Measurements from ENCODE around the gene ADCY6. TPM values are rescaled to one million over a fixed set of nuclear protein-coding genes. Genes with fewer than 3 reads are reported as not detected.

The ADCY6 gene
- total and polyA plus RNA-seq, 4 donors: 4.3 to 30.5 (median 10.5) TPM

DNA sequence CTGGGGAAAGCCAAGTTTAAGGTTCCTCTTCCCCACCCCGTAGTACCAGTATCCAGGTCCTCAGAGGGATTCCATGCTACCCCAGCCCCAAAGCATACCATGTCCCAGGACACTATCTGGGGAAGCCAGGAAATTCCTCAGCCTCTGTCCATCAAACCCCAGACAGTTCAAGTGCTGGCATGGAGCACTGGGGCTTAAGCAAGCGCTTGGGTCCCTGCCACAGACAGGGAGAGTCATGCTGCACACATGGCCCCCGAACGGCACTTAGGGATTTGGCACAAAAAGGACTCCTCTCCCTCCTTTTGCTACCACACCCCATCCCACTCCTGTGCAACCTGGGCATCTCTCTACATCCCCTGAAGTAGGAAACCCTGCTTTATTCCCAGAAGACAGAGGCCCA, 21.8 kb downstream of the ADCY6 start:
- no peaks in the 10 kb centered on the region for H3K9me3 ChIP-seq (ENCODE audit: control insufficient read depth in 4 of 4, low read length in 3 of 4)
- H3K27ac ChIP-seq (ENCODE audit: low read depth in 1 of 2, low read length in 2 of 2): no peak overlapping the region
- no peak for DNase-seq (ENCODE audit: low spot score)
- no peak overlapping the region for H3K4me3 ChIP-seq (ENCODE audit: low read depth in 1 of 3, low read length in 3 of 3)
- WGBS: 86% methylated on average over 4 of the region's 4 CpGs
- TF ChIP-seq, protein P1, sequence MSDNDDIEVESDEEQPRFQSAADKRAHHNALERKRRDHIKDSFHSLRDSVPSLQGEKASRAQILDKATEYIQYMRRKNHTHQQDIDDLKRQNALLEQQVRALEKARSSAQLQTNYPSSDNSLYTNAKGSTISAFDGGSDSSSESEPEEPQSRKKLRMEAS (IDR thresholded peaks at IDR 0.05): no peak
- TF ChIP-seq, protein P2, sequence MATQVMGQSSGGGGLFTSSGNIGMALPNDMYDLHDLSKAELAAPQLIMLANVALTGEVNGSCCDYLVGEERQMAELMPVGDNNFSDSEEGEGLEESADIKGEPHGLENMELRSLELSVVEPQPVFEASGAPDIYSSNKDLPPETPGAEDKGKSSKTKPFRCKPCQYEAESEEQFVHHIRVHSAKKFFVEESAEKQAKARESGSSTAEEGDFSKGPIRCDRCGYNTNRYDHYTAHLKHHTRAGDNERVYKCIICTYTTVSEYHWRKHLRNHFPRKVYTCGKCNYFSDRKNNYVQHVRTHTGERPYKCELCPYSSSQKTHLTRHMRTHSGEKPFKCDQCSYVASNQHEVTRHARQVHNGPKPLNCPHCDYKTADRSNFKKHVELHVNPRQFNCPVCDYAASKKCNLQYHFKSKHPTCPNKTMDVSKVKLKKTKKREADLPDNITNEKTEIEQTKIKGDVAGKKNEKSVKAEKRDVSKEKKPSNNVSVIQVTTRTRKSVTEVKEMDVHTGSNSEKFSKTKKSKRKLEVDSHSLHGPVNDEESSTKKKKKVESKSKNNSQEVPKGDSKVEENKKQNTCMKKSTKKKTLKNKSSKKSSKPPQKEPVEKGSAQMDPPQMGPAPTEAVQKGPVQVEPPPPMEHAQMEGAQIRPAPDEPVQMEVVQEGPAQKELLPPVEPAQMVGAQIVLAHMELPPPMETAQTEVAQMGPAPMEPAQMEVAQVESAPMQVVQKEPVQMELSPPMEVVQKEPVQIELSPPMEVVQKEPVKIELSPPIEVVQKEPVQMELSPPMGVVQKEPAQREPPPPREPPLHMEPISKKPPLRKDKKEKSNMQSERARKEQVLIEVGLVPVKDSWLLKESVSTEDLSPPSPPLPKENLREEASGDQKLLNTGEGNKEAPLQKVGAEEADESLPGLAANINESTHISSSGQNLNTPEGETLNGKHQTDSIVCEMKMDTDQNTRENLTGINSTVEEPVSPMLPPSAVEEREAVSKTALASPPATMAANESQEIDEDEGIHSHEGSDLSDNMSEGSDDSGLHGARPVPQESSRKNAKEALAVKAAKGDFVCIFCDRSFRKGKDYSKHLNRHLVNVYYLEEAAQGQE (IDR thresholded peaks at IDR 0.05): no peak
- TF ChIP-seq NR2F2 (IDR thresholded peaks at IDR 0.05) (no peak), HNF4G (IDR thresholded peaks at IDR 0.05) (no peak), JUND (IDR thresholded peaks at IDR 0.05) (no peak), TAF1 (conservative IDR thresholded peaks at IDR 0.05) (no peak)
- TF ChIP-seq, protein P3, sequence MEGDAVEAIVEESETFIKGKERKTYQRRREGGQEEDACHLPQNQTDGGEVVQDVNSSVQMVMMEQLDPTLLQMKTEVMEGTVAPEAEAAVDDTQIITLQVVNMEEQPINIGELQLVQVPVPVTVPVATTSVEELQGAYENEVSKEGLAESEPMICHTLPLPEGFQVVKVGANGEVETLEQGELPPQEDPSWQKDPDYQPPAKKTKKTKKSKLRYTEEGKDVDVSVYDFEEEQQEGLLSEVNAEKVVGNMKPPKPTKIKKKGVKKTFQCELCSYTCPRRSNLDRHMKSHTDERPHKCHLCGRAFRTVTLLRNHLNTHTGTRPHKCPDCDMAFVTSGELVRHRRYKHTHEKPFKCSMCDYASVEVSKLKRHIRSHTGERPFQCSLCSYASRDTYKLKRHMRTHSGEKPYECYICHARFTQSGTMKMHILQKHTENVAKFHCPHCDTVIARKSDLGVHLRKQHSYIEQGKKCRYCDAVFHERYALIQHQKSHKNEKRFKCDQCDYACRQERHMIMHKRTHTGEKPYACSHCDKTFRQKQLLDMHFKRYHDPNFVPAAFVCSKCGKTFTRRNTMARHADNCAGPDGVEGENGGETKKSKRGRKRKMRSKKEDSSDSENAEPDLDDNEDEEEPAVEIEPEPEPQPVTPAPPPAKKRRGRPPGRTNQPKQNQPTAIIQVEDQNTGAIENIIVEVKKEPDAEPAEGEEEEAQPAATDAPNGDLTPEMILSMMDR (IDR thresholded peaks at IDR 0.05; ENCODE audit: low read depth, low read length, missing input control): no peak
- TF ChIP-seq, protein P4, sequence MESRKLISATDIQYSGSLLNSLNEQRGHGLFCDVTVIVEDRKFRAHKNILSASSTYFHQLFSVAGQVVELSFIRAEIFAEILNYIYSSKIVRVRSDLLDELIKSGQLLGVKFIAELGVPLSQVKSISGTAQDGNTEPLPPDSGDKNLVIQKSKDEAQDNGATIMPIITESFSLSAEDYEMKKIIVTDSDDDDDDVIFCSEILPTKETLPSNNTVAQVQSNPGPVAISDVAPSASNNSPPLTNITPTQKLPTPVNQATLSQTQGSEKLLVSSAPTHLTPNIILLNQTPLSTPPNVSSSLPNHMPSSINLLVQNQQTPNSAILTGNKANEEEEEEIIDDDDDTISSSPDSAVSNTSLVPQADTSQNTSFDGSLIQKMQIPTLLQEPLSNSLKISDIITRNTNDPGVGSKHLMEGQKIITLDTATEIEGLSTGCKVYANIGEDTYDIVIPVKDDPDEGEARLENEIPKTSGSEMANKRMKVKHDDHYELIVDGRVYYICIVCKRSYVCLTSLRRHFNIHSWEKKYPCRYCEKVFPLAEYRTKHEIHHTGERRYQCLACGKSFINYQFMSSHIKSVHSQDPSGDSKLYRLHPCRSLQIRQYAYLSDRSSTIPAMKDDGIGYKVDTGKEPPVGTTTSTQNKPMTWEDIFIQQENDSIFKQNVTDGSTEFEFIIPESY (IDR thresholded peaks at IDR 0.05): no peak
- peaks cover 4 to 50% (median 22%) of the 10 kb centered on the region in 4 donors for H3K36me3 ChIP-seq (ENCODE audit: control insufficient read depth in 4 of 4, insufficient read depth in 3 of 4, low read depth in 1 of 4, low read length in 3 of 4)
- no peaks in the 10 kb centered on the region for H3K27me3 ChIP-seq (ENCODE audit: control insufficient read depth in 4 of 4, insufficient read depth in 4 of 4, low read length in 3 of 4)
- H3K9ac ChIP-seq (ENCODE audit: low read depth in 1 of 2, low read length in 2 of 2): no peak overlapping the region
- no peaks in the 10 kb centered on the region for H3K4me1 ChIP-seq (ENCODE audit: control insufficient read depth in 4 of 4, insufficient read depth in 4 of 4, low read length in 3 of 4)

DNA sequence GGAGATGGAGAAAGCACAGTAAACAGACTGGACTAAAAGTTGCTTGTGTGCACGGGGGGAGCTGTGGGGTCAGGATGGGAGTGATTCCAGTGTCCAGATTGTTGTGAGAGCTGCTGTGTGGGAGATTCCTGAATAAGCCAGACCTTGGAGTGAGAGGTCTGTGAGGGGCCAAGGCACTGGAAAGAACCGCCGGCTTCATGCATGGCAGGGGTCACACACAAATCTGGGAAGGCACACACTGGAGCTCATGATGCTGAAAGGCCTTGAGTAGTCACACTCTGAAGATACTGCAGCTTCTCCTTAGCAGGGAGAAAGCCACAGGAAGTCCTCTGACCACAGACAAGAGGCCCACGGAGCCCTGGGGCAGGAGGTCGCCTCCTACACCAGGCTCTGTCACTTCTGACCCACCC, 23.1 kb downstream of the ADCY6 start:
- Histone ChIP-seq H3K36me3 (ENCODE audit: control insufficient read depth in 4 of 4, insufficient read depth in 3 of 4, low read depth in 1 of 4, low read length in 3 of 4) (peaks cover 4 to 37% (median 11%) of the 10 kb centered on the region in 4 donors), H3K4me3 (ENCODE audit: low read depth in 1 of 3, low read length in 3 of 3) (no peak overlapping the region), H3K9me3 (ENCODE audit: control insufficient read depth in 4 of 4, low read length in 3 of 4) (no peaks in the 10 kb centered on the region), H3K27me3 (ENCODE audit: control insufficient read depth in 4 of 4, insufficient read depth in 4 of 4, low read length in 3 of 4) (no peaks in the 10 kb centered on the region), H3K9ac (ENCODE audit: low read depth in 1 of 2, low read length in 2 of 2) (no peak overlapping the region), H3K4me1 (ENCODE audit: control insufficient read depth in 4 of 4, insufficient read depth in 4 of 4, low read length in 3 of 4) (no peaks in the 10 kb centered on the region), H3K27ac (ENCODE audit: low read depth in 1 of 2, low read length in 2 of 2) (no peak overlapping the region)
- WGBS: 76% methylated on average over 5 of the region's 5 CpGs
- DNase-seq (ENCODE audit: low spot score): no peak
- TF ChIP-seq NR2F2 (IDR thresholded peaks at IDR 0.05): peak; percentile 16
- no peak for TF ChIP-seq HNF4G (IDR thresholded peaks at IDR 0.05)

DNA sequence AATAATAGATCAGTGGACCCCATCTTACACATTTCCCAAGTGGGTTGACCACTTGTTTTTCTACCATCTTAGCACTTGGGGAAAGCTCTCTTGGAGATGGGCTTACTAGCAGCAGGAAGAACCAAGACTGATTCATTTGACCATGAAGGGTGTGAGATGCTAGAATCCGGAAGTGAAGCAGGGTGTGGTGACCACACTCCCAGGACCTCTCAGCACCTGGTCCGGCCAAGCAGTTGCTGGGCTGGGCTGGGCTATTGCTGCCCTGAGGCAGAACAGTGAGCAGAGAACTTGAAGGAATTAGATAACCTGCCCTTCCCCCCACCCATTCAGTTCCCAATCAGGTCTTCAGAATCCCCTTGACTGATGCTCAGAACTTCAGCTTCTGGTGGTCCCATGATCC, 24.4 kb downstream of the ADCY6 start:
- Histone ChIP-seq H3K9ac (ENCODE audit: low read depth in 1 of 2, low read length in 2 of 2) (no peak overlapping the region), H3K4me3 (ENCODE audit: low read depth in 1 of 3, low read length in 3 of 3) (no peak overlapping the region), H3K9me3 (ENCODE audit: control insufficient read depth in 4 of 4, low read length in 3 of 4) (no peaks in the 10 kb centered on the region), H3K36me3 (ENCODE audit: control insufficient read depth in 4 of 4, insufficient read depth in 3 of 4, low read depth in 1 of 4, low read length in 3 of 4) (peaks cover 4 to 29% (median 8%) of the 10 kb centered on the region in 4 donors), H3K27ac (ENCODE audit: low read depth in 1 of 2, low read length in 2 of 2) (no peak overlapping the region), H3K27me3 (ENCODE audit: control insufficient read depth in 4 of 4, insufficient read depth in 4 of 4, low read length in 3 of 4) (no peaks in the 10 kb centered on the region), H3K4me1 (ENCODE audit: control insufficient read depth in 4 of 4, insufficient read depth in 4 of 4, low read length in 3 of 4) (no peaks in the 10 kb centered on the region)
- WGBS: 69% methylated on average over 2 of the region's 2 CpGs
- TF ChIP-seq, protein P2 (IDR thresholded peaks at IDR 0.05): no peak
- TF ChIP-seq SP1 (IDR thresholded peaks at IDR 0.05) (no peak), EGR1 (IDR thresholded peaks at IDR 0.05; ENCODE audit: low read depth in 2 of 2) (no peak), GABPA (IDR thresholded peaks at IDR 0.05 in 1 of 2, conservative IDR thresholded peaks at IDR 0.05 in 1 of 2) (no peak)
- DNase-seq (ENCODE audit: low spot score): no peak

Measured in liver (tissue), 9 donors.